SU-DHL-6 (cell line): ENCODE results near the gene SMURF1.

Experiments used
- EZH2phosphoT487 ChIP-seq: fragments of 200-600 bp; sonication (generic), shearing (Covaris generic); conservative IDR thresholded peaks from 2 replicates; pipeline ENCODE4 v1.6.1; 2018; ENCODE audit warnings: mild to moderate bottlenecking, antibody characterized with exemption, low read length, moderate library complexity, mixed read lengths
- TF ChIP-seq, protein P1 (sequence below): fragments of 200-600 bp; sonication (generic); IDR thresholded peaks from one replicate; pipeline ENCODE4 v1.5.1; 2017; ENCODE audit warnings: antibody characterized with exemption, mild to moderate bottlenecking, low read length, moderate library complexity; ENCODE audit not compliant: insufficient read depth, poor library complexity, severe bottlenecking

DNA sequence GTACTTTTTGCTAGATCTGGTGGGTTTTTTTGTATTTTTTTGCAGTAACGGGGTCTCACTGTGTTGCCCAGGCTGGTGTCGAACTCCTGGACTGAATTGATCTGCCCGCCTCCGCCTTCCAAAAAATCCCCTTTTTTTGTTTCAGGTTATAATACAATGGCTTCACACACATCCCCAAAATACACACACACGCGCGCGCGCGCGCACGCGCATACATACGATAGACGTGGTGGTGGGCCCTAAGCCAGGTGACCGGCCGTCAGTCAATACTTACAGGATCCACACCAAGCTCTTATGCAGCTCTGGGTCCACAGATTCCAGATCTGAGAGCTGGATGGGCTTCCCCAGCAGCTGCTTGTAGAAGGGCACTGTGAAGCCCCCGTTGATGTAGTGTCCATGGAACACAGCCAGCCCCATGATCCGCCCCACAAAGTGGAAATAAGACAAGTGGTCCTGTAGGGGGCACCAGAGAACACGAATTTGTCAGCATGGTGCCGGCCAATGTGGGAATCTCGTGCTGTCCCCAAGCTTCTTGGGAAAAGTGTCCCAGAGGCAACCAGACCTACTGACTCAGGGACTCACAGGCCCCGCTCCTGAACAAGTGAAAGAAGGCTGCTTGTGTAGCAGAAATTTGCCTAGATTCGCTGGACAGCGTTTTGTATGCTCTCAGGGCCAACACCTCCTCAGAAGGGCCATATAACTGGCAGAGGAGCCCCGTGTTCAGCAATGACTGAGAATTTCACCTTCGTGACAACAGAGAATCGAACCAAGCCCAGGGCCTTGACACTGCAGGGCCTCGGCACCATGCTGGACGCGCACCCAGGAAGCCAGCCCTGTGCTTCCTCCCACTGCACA, 103.6 kb downstream of the SMURF1 start:
- TF ChIP-seq, protein P1, sequence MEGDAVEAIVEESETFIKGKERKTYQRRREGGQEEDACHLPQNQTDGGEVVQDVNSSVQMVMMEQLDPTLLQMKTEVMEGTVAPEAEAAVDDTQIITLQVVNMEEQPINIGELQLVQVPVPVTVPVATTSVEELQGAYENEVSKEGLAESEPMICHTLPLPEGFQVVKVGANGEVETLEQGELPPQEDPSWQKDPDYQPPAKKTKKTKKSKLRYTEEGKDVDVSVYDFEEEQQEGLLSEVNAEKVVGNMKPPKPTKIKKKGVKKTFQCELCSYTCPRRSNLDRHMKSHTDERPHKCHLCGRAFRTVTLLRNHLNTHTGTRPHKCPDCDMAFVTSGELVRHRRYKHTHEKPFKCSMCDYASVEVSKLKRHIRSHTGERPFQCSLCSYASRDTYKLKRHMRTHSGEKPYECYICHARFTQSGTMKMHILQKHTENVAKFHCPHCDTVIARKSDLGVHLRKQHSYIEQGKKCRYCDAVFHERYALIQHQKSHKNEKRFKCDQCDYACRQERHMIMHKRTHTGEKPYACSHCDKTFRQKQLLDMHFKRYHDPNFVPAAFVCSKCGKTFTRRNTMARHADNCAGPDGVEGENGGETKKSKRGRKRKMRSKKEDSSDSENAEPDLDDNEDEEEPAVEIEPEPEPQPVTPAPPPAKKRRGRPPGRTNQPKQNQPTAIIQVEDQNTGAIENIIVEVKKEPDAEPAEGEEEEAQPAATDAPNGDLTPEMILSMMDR, result peak; percentile 88
- no peak for TF ChIP-seq EZH2phosphoT487
